T-cell (primary cell): ENCODE data around the gene ADAMTSL1. TPM values are rescaled to one million over a fixed set of nuclear protein-coding genes. Genes with fewer than 3 reads are reported as not detected.

ENCODE experiments used
- ATAC-seq, 4 experiments: fragments of 200-7000 bp in 3 of 4; fragments of 150-1000 bp in 1 of 4; cut with Tn5 transposase; replicated peaks in 1 of 4; 1 replicate in 3 of 4; 2 replicates in 1 of 4; pipeline ENCODE4 v1.10.0; 2021; ENCODE audit warnings: moderate library complexity in 3 of 4, mild to moderate bottlenecking in 2 of 4, moderate number of reproducible peaks in 1 of 4
- CTCF ChIA-PET, 2 donors: fragments of 300-600 bp; sonication (Branson Sonifier 250); formaldehyde crosslinking; loops; one replicate each; lab custom pipeline; 2022; ENCODE audit warnings: antibody characterized with exemption in 2 of 2; lab: Charles Lee
- POLR2A ChIA-PET, 2 donors: fragments of 300-600 bp; sonication (Branson Sonifier 250); formaldehyde crosslinking; loops; one replicate each; lab custom pipeline; 2022; ENCODE audit warnings: antibody characterized with exemption in 2 of 2; lab: Charles Lee
- DNase-seq, 35 experiments: peaks; one replicate each; pipeline versions ENCODE4 v3.0.0 to v3.0.0-alpha.2; 2013 to 2023
- H3K27ac ChIP-seq: one replicate; pipeline ENCODE4 v1.5.1; 2013; ENCODE audit warnings: low read length
- H3K27me3 ChIP-seq, 2 experiments: replicated peaks in 1 of 2; 1 replicate in 1 of 2; 2 replicates in 1 of 2; pipeline versions ENCODE4 v1.6.1 to v1.7.0; 2013; ENCODE audit warnings: low read length in 1 of 2, mixed read lengths in 1 of 2; ENCODE audit not compliant: control insufficient read depth in 2 of 2, insufficient read depth in 2 of 2; ENCODE audit errors: extremely low read depth in 1 of 2
- H3K36me3 ChIP-seq, 2 donors: 1 replicate in 1 of 2; 2 replicates in 1 of 2; pipeline versions ENCODE4 v1.6.1 to v1.7.0; 2013; ENCODE audit warnings: low read length in 1 of 2; ENCODE audit not compliant: control insufficient read depth in 2 of 2, insufficient read depth in 1 of 2; ENCODE audit errors: extremely low read depth in 1 of 2
- H3K4me1 ChIP-seq, 2 experiments: 1 replicate in 1 of 2; 2 replicates in 1 of 2; pipeline versions ENCODE4 v1.6.1 to v1.7.0; 2013; ENCODE audit warnings: low read length in 2 of 2, mixed read lengths in 1 of 2; ENCODE audit not compliant: insufficient read depth in 2 of 2, control insufficient read depth in 1 of 2; ENCODE audit errors: extremely low read depth in 1 of 2
- H3K4me3 ChIP-seq, 2 donors: 1 replicate in 1 of 2; 2 replicates in 1 of 2; pipeline versions ENCODE4 v1.5.1 to v1.7.0; 2013; ENCODE audit warnings: mild to moderate bottlenecking in 2 of 2, low read length in 1 of 2, moderate library complexity in 1 of 2; ENCODE audit not compliant: control insufficient read depth in 1 of 2; ENCODE audit errors: extremely low read depth in 1 of 2
- H3K9me3 ChIP-seq: 2 replicates; pipeline ENCODE4 v1.7.0; 2013
- H3K27ac Mint-ChIP-seq, 2 donors: one replicate each; pipeline ENCODE4 v1.8.0; 2020 to 2021; ENCODE audit warnings: mild to moderate bottlenecking in 2 of 2, mixed read lengths in 2 of 2
- H3K27me3 Mint-ChIP-seq, 2 donors: one replicate each; pipeline ENCODE4 v1.8.0; 2021 to 2022; ENCODE audit warnings: mixed read lengths in 2 of 2
- H3K36me3 Mint-ChIP-seq: one replicate; pipeline ENCODE4 v1.8.0; 2021; ENCODE audit warnings: mixed read lengths
- H3K4me1 Mint-ChIP-seq, 3 donors: one replicate each; pipeline ENCODE4 v1.8.0; 2020 to 2022; ENCODE audit warnings: mixed read lengths in 3 of 3, mild to moderate bottlenecking in 1 of 3
- H3K4me3 Mint-ChIP-seq, 3 donors: one replicate each; pipeline ENCODE4 v1.8.0; 2020 to 2022; ENCODE audit warnings: mild to moderate bottlenecking in 3 of 3, mixed read lengths in 3 of 3, moderate library complexity in 3 of 3
- H3K9me3 Mint-ChIP-seq, 3 donors: one replicate each; pipeline ENCODE4 v1.8.0; 2020 to 2022; ENCODE audit warnings: mixed read lengths in 3 of 3
- WGBS: methylation state at CpG from one replicate; pipeline ENCODE4 v1.1.5; 2013; ENCODE audit warnings: missing lambda C conversion rate; ENCODE audit not compliant: insufficient coverage; 5-methylcytosine and 5-hydroxymethylcytosine counted together
- total RNA-seq, 35 experiments: library from RNA in 6 of 35; stranded (reverse) in 6 of 35; fragments of 120-200 nt in 1 of 35; gene quantifications; one replicate each; pipeline versions ENCODE4 v1.2.1 to v1.2.4 and lab custom pipeline; 2013 to 2026

The ADAMTSL1 gene
- total RNA-seq, 5 donors from 2014 or later (not counting 1 experiment from before 2014, with no cell fraction given) = 0.10 TPM; not detected in 4

- Mint-ChIP-seq H3K27ac (no peak overlapping the region), H3K9me3 (no peaks in the 10 kb centered on the region), H3K36me3 (no peaks in the 10 kb centered on the region), H3K27me3 (peaks cover 3 to 5% of the 10 kb centered on the region in 2 donors), H3K4me3 (no peak overlapping the region), H3K4me1 (no peaks in the 10 kb centered on the region)
- no CpG with 5 or more reads among the region's 1 CpG for WGBS
- H3K4me1 ChIP-seq = no peaks in the 10 kb centered on the region
- DNase-seq = no peak
- CTCF ChIA-PET = no interaction called here
- no peaks in the 10 kb centered on the region for H3K9me3 ChIP-seq
- H3K27ac ChIP-seq = no peak overlapping the region
- H3K4me3 ChIP-seq = no peak overlapping the region
- POLR2A ChIA-PET = no interaction called here
- no peak for ATAC-seq
- peaks cover 0 to 7% of the 10 kb centered on the region in 2 experiments for H3K27me3 ChIP-seq
- H3K36me3 ChIP-seq = no peaks in the 10 kb centered on the region
These were observed 272.7 kb downstream of the ADAMTSL1 start for GRCh38 chr9:18746631-18747030.

GRCh38 chr9:18747595-18747994, 273.6 kb downstream of the ADAMTSL1 start:
- 80% methylated on average over 2 of the region's 3 CpGs for WGBS
- H3K4me1 Mint-ChIP-seq = no peaks in the 10 kb centered on the region
- CTCF ChIA-PET = interaction anchor here in 1 of 2 donors (0.6 kb wide), 1 partner anchor 281 kb away, joined by 3 read pairs; no protein-coding TSS in a partner anchor

GRCh38 chr9:18748251-18748701, 274.3 kb downstream of the ADAMTSL1 start:
- Mint-ChIP-seq H3K4me3 (no peak overlapping the region), H3K27ac (no peak overlapping the region), H3K4me1 (no peaks in the 10 kb centered on the region), H3K27me3 (peaks cover 0 to 5% of the 10 kb centered on the region in 2 donors), H3K9me3 (no peaks in the 10 kb centered on the region), H3K36me3 (no peaks in the 10 kb centered on the region)
- ATAC-seq (no peak), DNase-seq (no peak)
- Histone ChIP-seq H3K4me1 (no peaks in the 10 kb centered on the region), H3K9me3 (no peaks in the 10 kb centered on the region), H3K27ac (no peak overlapping the region), H3K4me3 (no peak overlapping the region), H3K36me3 (no peaks in the 10 kb centered on the region), H3K27me3 (peaks cover 0 to 7% of the 10 kb centered on the region in 2 experiments)
- no CpG with 5 or more reads among the region's 1 CpG for WGBS
- CTCF ChIA-PET = no interaction called here
- POLR2A ChIA-PET = no interaction called here

More at GRCh38 chr9:18747595-18747994, 273.6 kb downstream of the ADAMTSL1 start:
- Histone ChIP-seq H3K27ac (no peak overlapping the region), H3K36me3 (no peaks in the 10 kb centered on the region), H3K9me3 (no peaks in the 10 kb centered on the region), H3K4me3 (no peak overlapping the region), H3K27me3 (peaks cover 0 to 7% of the 10 kb centered on the region in 2 experiments), H3K4me1 (no peaks in the 10 kb centered on the region)
- POLR2A ChIA-PET = no interaction called here
- Mint-ChIP-seq H3K9me3 (no peaks in the 10 kb centered on the region), H3K4me3 (no peak overlapping the region), H3K36me3 (no peaks in the 10 kb centered on the region), H3K27ac (no peak overlapping the region), H3K27me3 (peaks cover 0 to 5% of the 10 kb centered on the region in 2 donors)
- ATAC-seq = no peak
- no peak for DNase-seq

- DNase-seq (no peak), ATAC-seq (no peak)
- Histone ChIP-seq H3K27ac (no peak overlapping the region), H3K36me3 (no peaks in the 10 kb centered on the region), H3K4me1 (no peaks in the 10 kb centered on the region), H3K4me3 (no peak overlapping the region), H3K9me3 (no peaks in the 10 kb centered on the region), H3K27me3 (peaks cover 0 to 7% of the 10 kb centered on the region in 2 experiments)
- ChIA-PET POLR2A (no interaction called here), CTCF (no interaction called here)
- Mint-ChIP-seq H3K36me3 (no peaks in the 10 kb centered on the region), H3K4me1 (no peaks in the 10 kb centered on the region), H3K27ac (no peak overlapping the region), H3K27me3 (peaks cover 0 to 5% of the 10 kb centered on the region in 2 donors), H3K9me3 (no peaks in the 10 kb centered on the region), H3K4me3 (no peak overlapping the region)
- WGBS = no CpG with 5 or more reads among the region's 1 CpG
These were observed 275.8 kb downstream of the ADAMTSL1 start for GRCh38 chr9:18749711-18750110.

DNA sequence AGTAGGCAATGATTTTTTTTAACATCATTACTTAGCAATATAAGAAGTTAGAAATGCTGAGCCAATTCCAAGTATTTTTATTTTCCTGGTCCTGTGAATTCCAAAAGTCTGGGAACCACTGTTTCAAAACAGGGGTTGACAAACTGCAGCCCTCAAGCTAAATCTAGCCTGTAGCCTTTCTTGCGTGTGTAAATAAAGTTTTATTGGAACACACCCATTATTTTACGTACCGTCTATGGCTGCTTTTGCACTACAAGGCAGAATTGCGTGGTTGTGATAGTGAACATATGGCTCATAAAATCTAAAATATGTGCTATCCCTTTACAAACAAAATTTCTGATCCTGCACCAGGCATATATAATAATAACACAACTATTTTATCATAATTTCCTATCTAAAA, 280.0 kb downstream of the ADAMTSL1 start:
- no peaks in the 10 kb centered on the region for H3K4me1 ChIP-seq
- H3K27ac ChIP-seq = no peak overlapping the region
- no peak overlapping the region for H3K4me3 ChIP-seq
- no peak for DNase-seq
- no peaks in the 10 kb centered on the region for H3K9me3 Mint-ChIP-seq
- ChIA-PET POLR2A (no interaction called here), CTCF (no interaction called here)
- H3K36me3 Mint-ChIP-seq = no peaks in the 10 kb centered on the region
- no peak overlapping the region for H3K27ac Mint-ChIP-seq
- ATAC-seq = no peak
- no peaks in the 10 kb centered on the region for H3K36me3 ChIP-seq
- H3K9me3 ChIP-seq = no peaks in the 10 kb centered on the region
- peaks cover 1 to 5% of the 10 kb centered on the region in 2 donors for H3K27me3 Mint-ChIP-seq
- H3K4me3 Mint-ChIP-seq = no peak overlapping the region
- 96% methylated on average over 4 of the region's 4 CpGs for WGBS
- peaks cover 0 to 3% of the 10 kb centered on the region in 2 experiments for H3K27me3 ChIP-seq
- H3K4me1 Mint-ChIP-seq = no peaks in the 10 kb centered on the region

GRCh38 chr9:18754537-18754936, 280.6 kb downstream of the ADAMTSL1 start:
- Mint-ChIP-seq H3K27me3 (peaks cover 1 to 5% of the 10 kb centered on the region in 2 donors), H3K4me1 (no peaks in the 10 kb centered on the region), H3K9me3 (no peaks in the 10 kb centered on the region), H3K4me3 (no peak overlapping the region), H3K27ac (no peak overlapping the region), H3K36me3 (no peaks in the 10 kb centered on the region)
- ATAC-seq (no peak), DNase-seq (no peak)
- Histone ChIP-seq H3K27ac (no peak overlapping the region), H3K27me3 (peaks cover 0 to under 1% of the 10 kb centered on the region in 2 experiments), H3K36me3 (no peaks in the 10 kb centered on the region), H3K9me3 (no peaks in the 10 kb centered on the region), H3K4me3 (no peak overlapping the region), H3K4me1 (no peaks in the 10 kb centered on the region)
- POLR2A ChIA-PET = interaction anchor here in 1 of 2 donors (0.6 kb wide), 1 partner anchor 140 kb away, joined by 4 read pairs; no protein-coding TSS in a partner anchor
- CTCF ChIA-PET = no interaction called here
- WGBS = no CpG with 5 or more reads among the region's 4 CpGs
